NCI-H187 (cell line): ENCODE measurements around the gene MYL6.
"Not testable (repeated sequence)": the region's sequence is repeated elsewhere in the genome, so short reads cannot be mapped to it uniquely, and the experiment has no call there.

Experiments
- DNase-seq, 2 experiments: peaks; one replicate each; lab custom pipeline; 2025; lab: John Stamatoyannopoulos, UW

The MYL6 gene

GRCh38 chr12:56189099-56189917 lies 31.1 kb downstream of the MYL6 start, which contains the start of gene SMARCC2:
TSS of gene SMARCC2 (minus strand) at chr12:56189483. CDS start at chr12:56189461, 22 bp downstream.
- DNase-seq = peak; percentile 64 to 88

DNA sequence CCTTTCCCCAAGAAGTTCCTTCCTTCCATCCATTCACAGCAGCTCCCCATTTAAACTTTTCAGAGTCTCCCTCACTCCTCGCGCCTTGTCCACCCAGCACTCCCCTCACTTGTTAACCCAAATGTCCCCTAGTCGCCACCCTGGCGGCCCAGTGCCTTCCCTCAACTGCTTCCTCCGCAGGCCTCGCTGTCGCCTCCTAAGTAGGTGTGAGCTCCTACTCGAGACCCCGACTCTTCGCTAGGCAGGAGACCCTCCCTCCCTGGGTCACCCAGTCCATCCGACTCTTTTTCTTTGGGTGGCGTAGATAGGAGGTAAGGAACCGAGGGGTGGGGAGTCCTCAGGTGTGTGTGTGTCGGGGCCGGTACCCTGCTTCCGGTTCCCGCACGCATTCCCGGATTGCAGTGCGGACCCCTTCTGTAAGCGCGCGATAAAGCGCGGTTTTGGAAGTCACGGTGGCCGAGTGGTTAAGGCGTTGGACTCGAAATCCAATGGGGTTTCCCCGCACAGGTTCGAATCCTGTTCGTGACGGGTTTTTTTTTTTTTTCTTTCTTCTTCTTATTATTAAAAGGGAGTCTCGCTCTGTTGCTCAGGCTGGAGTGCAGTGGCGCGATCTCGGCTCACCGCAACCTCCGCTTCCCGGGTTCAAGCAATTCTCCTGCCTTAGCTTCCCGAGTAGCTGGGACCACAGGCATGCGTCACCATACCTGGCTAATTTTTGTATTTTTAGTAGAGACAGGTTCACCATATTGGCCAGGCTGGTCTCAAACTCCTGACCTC lies 31.9 kb downstream of the MYL6 start:
- peak; percentile 86 to 88 for DNase-seq

GRCh38 chr12:56190695-56191155 lies 32.6 kb downstream of the MYL6 start:
- DNase-seq = no peak

GRCh38 chr12:56192582-56192981 lies 34.4 kb downstream of the MYL6 start:
- no peak for DNase-seq

- peak; percentile 65 to 88 for DNase-seq
Observed at GRCh38 chr12:56193025-56193578, 34.9 kb downstream of the MYL6 start.

DNA sequence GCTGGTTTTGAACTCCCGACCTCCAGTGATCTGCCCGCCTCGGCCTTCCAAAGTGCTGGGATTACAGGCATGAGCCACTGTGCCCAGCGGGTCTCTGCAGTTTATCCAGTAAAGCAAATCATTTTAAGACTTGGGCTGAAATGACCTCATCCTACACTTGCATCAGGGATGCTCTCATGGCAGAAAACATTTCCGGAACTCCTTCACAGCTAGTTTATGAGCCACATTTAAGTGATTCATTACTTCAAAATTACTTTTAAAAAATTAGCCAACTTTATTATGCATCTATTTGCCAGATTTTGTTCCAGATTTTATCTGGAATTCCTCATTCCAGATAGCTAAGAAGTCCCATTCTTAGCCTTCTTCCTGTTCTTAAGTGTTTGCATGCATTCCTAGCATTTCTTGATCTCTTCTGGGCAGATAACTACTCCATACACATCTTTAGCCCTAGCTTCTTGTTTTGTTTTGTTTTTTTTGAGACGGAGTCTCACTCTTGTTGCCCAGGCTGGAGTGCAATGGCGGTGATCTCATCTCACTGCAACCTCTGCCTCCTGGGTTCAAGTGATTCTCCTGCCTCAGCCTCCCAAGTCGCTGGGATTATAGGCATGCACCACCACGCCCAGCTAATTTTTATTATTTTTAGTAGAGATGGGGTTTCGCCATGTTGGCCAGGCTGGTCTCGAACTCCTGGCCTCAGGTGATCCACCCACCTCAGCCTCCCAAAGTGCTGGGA lies 38.8 kb downstream of the MYL6 start:
- DNase-seq = not testable (repeated sequence)

DNA sequence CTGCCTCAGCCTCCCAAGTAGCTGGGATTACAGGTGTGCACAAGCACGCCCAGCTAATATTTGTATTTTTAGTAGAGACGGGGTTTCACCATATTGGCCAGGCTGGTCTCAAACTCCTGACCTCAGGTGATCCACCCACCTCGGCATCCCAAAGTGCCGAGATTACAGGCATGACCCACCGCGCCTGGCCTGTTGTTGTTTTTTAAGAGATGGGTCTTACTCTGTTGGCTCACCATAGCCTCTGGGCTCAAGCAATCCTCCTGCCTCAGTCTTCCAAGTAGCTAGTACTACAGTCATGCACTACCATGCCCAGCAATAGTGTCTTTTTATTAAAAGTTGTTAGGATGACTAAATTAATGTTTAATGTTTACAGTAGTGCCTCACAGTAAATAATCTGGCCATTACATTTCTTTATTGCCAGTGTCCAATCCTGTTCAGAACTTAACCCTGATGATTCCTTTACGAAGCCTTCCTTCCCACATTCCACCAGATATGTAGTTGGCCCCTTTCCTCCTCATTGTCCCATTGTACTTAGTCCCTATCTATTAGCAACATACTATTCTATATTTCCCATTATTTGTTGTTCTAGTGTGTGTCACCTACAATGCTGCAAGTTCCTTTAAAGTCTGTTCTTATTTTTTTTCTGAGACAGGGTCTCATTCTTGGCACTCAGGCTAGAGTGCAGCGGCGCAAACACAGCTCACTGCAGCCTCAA lies 39.9 kb downstream of the MYL6 start:
- no peak for DNase-seq

DNA sequence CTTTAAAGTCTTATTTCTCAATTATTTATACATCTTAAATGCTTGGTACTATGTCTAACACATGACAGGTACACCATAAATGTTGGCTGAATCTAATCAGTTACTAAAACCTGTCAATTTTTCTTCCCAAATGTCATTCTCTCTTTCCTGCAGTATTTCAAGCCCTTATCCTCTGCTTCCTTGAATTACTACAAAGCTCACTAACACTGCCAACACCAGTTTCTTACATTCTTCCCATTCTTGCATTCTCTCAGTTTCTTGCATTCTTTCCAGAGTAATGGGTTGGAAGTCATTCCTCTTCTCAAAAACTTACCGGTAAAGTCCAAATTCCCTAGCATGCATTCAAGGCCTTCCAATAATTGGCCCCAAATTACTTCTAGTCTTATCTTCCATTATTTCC lies 40.7 kb downstream of the MYL6 start:
- DNase-seq = no peak

DNA sequence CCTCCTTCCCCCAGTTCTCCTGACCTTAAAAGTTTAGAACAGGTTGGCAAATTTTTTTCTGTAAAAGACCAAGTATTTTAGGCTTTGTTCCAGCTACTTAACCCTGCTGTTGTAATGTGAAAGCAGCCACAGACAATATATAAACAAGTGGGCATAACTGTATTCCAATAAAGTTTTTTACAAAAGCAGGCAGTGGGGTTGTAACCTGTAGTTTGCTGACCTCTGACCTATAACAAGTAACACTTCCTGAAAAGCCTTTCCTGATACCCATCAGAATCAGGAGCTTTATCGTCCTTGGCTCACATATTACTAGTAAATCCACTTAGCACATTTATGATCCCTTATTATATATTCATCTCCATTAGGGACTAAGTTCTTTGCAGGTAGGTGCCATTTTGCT lies 44.2 kb downstream of the MYL6 start:
- no peak for DNase-seq

DNA sequence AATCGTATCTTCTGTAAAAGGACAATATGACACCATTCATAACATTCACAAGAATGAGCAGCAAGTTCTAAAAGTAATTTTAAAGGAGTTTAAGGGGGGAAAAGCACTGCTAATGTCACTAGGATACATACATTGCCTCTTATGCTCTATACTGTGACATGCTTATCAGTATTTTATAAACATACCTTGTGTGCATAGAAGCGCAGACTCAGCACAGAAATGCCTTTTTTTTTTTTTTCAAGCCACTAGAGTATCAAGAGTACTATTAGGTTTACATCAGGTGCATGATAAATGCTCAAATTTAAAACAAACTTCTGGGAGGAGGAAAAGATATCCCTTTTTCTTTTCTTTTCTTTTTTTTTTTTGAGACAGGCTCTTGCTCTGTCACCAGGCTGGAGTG lies 44.7 kb downstream of the MYL6 start:
- no peak for DNase-seq

DNA sequence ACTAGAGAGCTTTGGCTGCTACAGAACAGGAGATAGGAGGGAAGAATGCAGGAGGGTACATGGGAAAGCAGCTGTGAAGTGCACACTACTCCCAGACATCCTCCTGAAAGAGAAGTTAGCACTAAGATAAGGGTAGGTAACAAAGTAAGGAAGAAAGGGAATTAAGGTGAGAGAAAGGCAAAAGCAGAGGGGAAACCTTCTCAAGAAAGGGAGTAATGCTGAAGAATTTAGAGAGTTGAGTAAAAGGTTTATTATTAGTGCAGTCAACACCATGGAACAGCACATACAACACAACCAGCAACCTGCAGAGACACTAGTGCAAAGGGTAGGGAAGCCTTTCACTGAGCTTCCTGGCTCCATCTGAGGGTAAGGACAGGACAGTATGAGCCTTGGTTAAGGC lies 46.1 kb downstream of the MYL6 start:
- no peak for DNase-seq

- no peak for DNase-seq
Observed at GRCh38 chr12:56205445-56205844, 47.3 kb downstream of the MYL6 start.

GRCh38 chr12:56206452-56207166 lies 48.5 kb downstream of the MYL6 start:
- no peak for DNase-seq

- no peak for DNase-seq
Observed at GRCh38 chr12:56208006-56208405, 49.8 kb downstream of the MYL6 start.
